HFFc6 (cell line): ENCODE data around the gene ST3GAL6. TPM values are rescaled to one million over a fixed set of nuclear protein-coding genes. Genes with fewer than 3 reads are reported as not detected.

Experiments used
- DNase-seq: peaks from one replicate; pipeline ENCODE4 v3.0.0-alpha.2; 2018
- H3K27ac Mint-ChIP-seq: 2 replicates; pipeline ENCODE4 v1.8.0; 2020; ENCODE audit warnings: mild to moderate bottlenecking, mixed read lengths
- H3K27me3 Mint-ChIP-seq: 2 replicates; pipeline ENCODE4 v1.8.0; 2021; ENCODE audit warnings: mild to moderate bottlenecking, moderate library complexity, mixed read lengths; ENCODE audit not compliant: insufficient read depth
- H3K36me3 Mint-ChIP-seq: 2 replicates; pipeline ENCODE4 v1.8.0; 2021; ENCODE audit warnings: low read depth, mixed read lengths
- H3K4me1 Mint-ChIP-seq: 2 replicates; pipeline ENCODE4 v1.8.0; 2020; ENCODE audit warnings: low read depth, mixed read lengths
- H3K4me3 Mint-ChIP-seq: 2 replicates; pipeline ENCODE4 v1.8.0; 2020; ENCODE audit warnings: mild to moderate bottlenecking, moderate library complexity, mixed read lengths
- H3K9me3 Mint-ChIP-seq: 2 replicates; pipeline ENCODE4 v1.8.0; 2020; ENCODE audit warnings: mild to moderate bottlenecking, mixed read lengths
- CTCF ChIP-seq: fragments of 200-600 bp; sonication (generic); IDR thresholded peaks from 2 replicates; pipeline ENCODE4 v1.5.0; 2021; ENCODE audit warnings: antibody characterized with exemption, mild to moderate bottlenecking
- long read RNA-seq: library from polyadenylated mRNA; unstranded; transcript quantifications from one replicate; pipeline ENCODE4 v2.0.0, GENCODE V29; 2019
- total RNA-seq, 6 experiments: library from RNA; stranded (reverse); fragmentation: NEBNext Ultra II Directional; extraction: Animal tissue kit (Norgen Biotek cat#: 25700); gene quantifications; 2 replicates in 1 of 6; 3 replicates in 5 of 6; pipeline ENCODE4 v1.2.3, GENCODE V29; 2021

The ST3GAL6 gene
- total RNA-seq: not detected
- long read RNA-seq, partial matches to known transcripts: 0 of 111 reads
- long read RNA-seq, other reads (novel, unspliced or antisense): 111 of 111 reads

- Mint-ChIP-seq H3K36me3 (no peaks in the 10 kb centered on the region), H3K4me3 (no peak within 1 kb of the TSS), H3K27me3 (peaks cover 26% of the 10 kb centered on the region), H3K27ac (no peak within 1 kb of the TSS), H3K9me3 (no peaks in the 10 kb centered on the region), H3K4me1 (peaks cover 11% of the 10 kb centered on the region; the same call in 1 of the 2 replicates)
- TF ChIP-seq CTCF: no peak
- no peak for DNase-seq
Observed at GRCh38 chr3:98763076-98763475, at the start of gene ST3GAL6. TSS of gene ST3GAL6 (plus strand) at chr3:98763340. CDS start at chr3:98768441, 5,101 bp downstream.

- Mint-ChIP-seq H3K27me3 (peaks cover 41% of the 10 kb centered on the region), H3K36me3 (no peaks in the 10 kb centered on the region), H3K4me1 (no peaks in the 10 kb centered on the region), H3K27ac (no peak overlapping the region), H3K9me3 (no peaks in the 10 kb centered on the region), H3K4me3 (no peak overlapping the region)
- no peak for TF ChIP-seq CTCF
- DNase-seq: no peak
Observed at GRCh38 chr3:98713984-98714383, 49.2 kb upstream of the ST3GAL6 start.

- Mint-ChIP-seq H3K27ac (no peak overlapping the region), H3K36me3 (no peaks in the 10 kb centered on the region), H3K27me3 (peaks cover 31% of the 10 kb centered on the region), H3K9me3 (no peaks in the 10 kb centered on the region), H3K4me3 (no peak overlapping the region), H3K4me1 (no peaks in the 10 kb centered on the region)
- no peak for DNase-seq
- TF ChIP-seq CTCF: no peak
Observed at GRCh38 chr3:98717584-98717983, 45.6 kb upstream of the ST3GAL6 start.

- Mint-ChIP-seq H3K4me1 (no peaks in the 10 kb centered on the region), H3K27me3 (peaks cover 21% of the 10 kb centered on the region), H3K9me3 (no peaks in the 10 kb centered on the region), H3K4me3 (no peak overlapping the region), H3K36me3 (no peaks in the 10 kb centered on the region), H3K27ac (no peak overlapping the region)
- no peak for DNase-seq
- no peak for TF ChIP-seq CTCF
Observed at GRCh38 chr3:98718730-98719129, 44.4 kb upstream of the ST3GAL6 start.

- DNase-seq: no peak
- TF ChIP-seq CTCF: no peak
- Mint-ChIP-seq H3K27ac (no peak overlapping the region), H3K27me3 (peaks cover 20% of the 10 kb centered on the region), H3K9me3 (no peaks in the 10 kb centered on the region), H3K4me3 (no peak overlapping the region), H3K4me1 (peaks cover 5% of the 10 kb centered on the region; the same call in 1 of the 2 replicates), H3K36me3 (no peaks in the 10 kb centered on the region)
Observed at GRCh38 chr3:98721776-98722175, 41.4 kb upstream of the ST3GAL6 start.

GRCh38 chr3:98722389-98722788, 40.8 kb upstream of the ST3GAL6 start:
- H3K9me3 Mint-ChIP-seq: no peaks in the 10 kb centered on the region
- H3K27me3 Mint-ChIP-seq: peaks cover 18% of the 10 kb centered on the region
- no peak for DNase-seq
- no peak for TF ChIP-seq CTCF
- no peaks in the 10 kb centered on the region for H3K36me3 Mint-ChIP-seq
- no peak overlapping the region for H3K4me3 Mint-ChIP-seq
- H3K4me1 Mint-ChIP-seq: peaks cover 5% of the 10 kb centered on the region; the same call in 1 of the 2 replicates
- H3K27ac Mint-ChIP-seq: no peak overlapping the region
